ENCODE results near the gene HGFAC. TPM values are rescaled to one million over a fixed set of nuclear protein-coding genes. Genes with fewer than 3 reads are reported as not detected.

The HGFAC gene
- total RNA-seq, 1 donor from 2014 or later = 1.0 TPM

DNA sequence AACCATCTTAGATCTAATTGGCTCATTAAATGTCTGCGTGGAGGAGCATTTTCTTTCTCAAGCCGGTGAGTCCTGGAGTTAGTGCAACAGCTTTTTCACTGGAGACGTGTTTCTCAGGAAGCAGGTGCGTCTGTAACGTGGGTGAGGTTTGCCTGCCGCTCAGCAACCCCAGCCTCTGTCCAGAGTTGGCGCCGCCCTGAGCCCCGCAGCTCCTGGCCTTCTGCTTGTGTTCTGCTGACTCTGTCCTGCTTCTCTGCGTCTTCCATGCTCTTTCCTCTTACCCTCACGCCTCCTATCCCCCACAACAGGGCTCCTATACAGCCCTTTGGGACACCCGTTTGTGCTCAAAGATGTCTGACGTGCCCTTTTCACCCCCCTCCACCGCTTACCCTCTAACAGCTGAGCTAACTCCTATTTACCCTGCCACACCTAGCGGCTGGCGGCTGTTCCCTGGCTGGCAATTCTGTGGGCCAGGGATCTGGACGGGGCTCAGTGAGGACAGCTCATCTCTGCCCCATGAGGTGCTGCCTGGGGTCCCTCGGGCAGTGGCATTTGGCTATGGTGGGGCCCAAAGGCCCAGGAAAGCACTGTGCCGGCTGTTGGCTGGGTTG is 40.1 kb downstream of the HGFAC start:
- no peak for ATAC-seq
- no peak for TF ChIP-seq CTCF (IDR thresholded peaks at IDR 0.05)
- H3K36me3 ChIP-seq = no peaks in the 10 kb centered on the region
- H3K27ac ChIP-seq = no peak overlapping the region
- no peak for DNase-seq
- peaks cover 54% of the 10 kb centered on the region for H3K27me3 ChIP-seq (ENCODE audit: low read depth)
- H3K4me1 ChIP-seq = peaks cover 20% of the 10 kb centered on the region
- no peak overlapping the region for H3K4me3 ChIP-seq
- intact Hi-C loops (cut with DNase I) = no loop called here
- H3K9me3 ChIP-seq = no peaks in the 10 kb centered on the region

GRCh38 chr4:3482707-3483106 is 40.9 kb downstream of the HGFAC start:
- intact Hi-C loops (cut with DNase I) = no loop called here
- ATAC-seq (no peak), DNase-seq (no peak)
- Histone ChIP-seq H3K4me1 (peaks cover 20% of the 10 kb centered on the region), H3K36me3 (no peaks in the 10 kb centered on the region), H3K27ac (no peak overlapping the region), H3K27me3 (ENCODE audit: low read depth) (peaks cover 53% of the 10 kb centered on the region), H3K9me3 (no peaks in the 10 kb centered on the region), H3K4me3 (no peak overlapping the region)
- TF ChIP-seq CTCF (IDR thresholded peaks at IDR 0.05) = no peak

- no peak for TF ChIP-seq CTCF (IDR thresholded peaks at IDR 0.05)
- intact Hi-C loops (cut with DNase I) = no loop called here
- H3K4me3 ChIP-seq = no peak overlapping the region
- peaks cover 20% of the 10 kb centered on the region for H3K4me1 ChIP-seq
- DNase-seq = no peak
- no peak overlapping the region for H3K27ac ChIP-seq
- peak in 1 of 2 donors; percentile 13 for ATAC-seq
- H3K36me3 ChIP-seq = no peaks in the 10 kb centered on the region
- peaks cover 52% of the 10 kb centered on the region for H3K27me3 ChIP-seq (ENCODE audit: low read depth)
- H3K9me3 ChIP-seq = no peaks in the 10 kb centered on the region
Measured at GRCh38 chr4:3483471-3483921, 41.7 kb downstream of the HGFAC start.

- Histone ChIP-seq H3K27ac (no peak overlapping the region), H3K4me3 (no peak overlapping the region), H3K27me3 (ENCODE audit: low read depth) (peaks cover 55% of the 10 kb centered on the region), H3K4me1 (peaks cover 20% of the 10 kb centered on the region), H3K9me3 (no peaks in the 10 kb centered on the region), H3K36me3 (no peaks in the 10 kb centered on the region)
- intact Hi-C loops (cut with DNase I) = no loop called here
- ATAC-seq = peak; percentile 58 to 66
- no peak for TF ChIP-seq CTCF (IDR thresholded peaks at IDR 0.05)
- no peak for DNase-seq
Measured at GRCh38 chr4:3484057-3484973, 42.5 kb downstream of the HGFAC start.

DNA sequence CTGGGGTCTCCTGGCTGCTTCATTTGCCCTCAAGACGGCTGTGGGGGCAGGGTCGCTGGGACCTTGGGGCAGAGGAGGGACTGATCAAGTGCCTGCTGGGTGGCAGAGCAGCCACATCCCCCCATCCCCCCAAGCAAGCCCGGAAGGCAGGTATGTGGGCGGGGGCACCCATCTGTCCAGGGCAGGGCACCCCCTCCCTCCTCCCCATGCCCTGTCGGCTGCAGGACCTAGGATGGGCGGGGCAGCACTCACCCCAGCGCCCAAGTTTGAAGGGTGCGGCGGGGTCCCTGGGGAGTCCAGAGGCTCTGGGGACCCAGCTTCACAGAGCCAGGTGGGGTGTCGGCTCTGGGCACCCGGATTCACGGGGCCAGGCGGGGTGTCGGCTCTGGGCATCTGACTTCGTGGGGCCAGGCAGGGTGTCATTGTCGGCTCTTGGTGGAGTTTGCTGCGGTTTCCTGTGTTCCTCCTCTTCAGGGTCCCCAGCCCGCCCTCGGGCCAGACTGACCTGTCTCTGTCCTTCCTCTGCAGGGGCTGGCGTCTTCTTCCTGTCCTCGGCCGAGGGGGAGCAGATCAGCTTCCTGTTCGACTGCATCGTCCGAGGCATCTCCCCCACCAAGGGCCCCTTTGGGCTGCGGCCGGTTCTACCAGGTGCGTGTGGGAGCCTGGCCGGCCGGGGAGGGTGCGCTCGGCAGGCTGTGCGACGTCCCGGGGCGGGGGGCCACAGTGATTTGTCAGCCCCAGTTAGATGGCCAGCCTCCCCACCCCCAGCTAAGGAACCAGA is 43.4 kb downstream of the HGFAC start:
- Histone ChIP-seq H3K9me3 (no peaks in the 10 kb centered on the region), H3K27ac (no peak overlapping the region), H3K4me3 (peak overlapping the region; percentile 3), H3K4me1 (peaks cover 20% of the 10 kb centered on the region), H3K27me3 (ENCODE audit: low read depth) (peaks cover 52% of the 10 kb centered on the region), H3K36me3 (no peaks in the 10 kb centered on the region)
- DNase-seq (no peak), ATAC-seq (peak; percentile 18 to 34)
- intact Hi-C loops (cut with DNase I) = no loop called here
- TF ChIP-seq CTCF (IDR thresholded peaks at IDR 0.05) = no peak
